NCI-H1436 (cell line): ENCODE data around the gene SLC9A7.
"Not testable (repeated sequence)": the region's sequence is repeated elsewhere in the genome, so short reads cannot be mapped to it uniquely, and the experiment has no call there.

Experiments used
- DNase-seq: peaks from one replicate; lab custom pipeline; 2025; lab: John Stamatoyannopoulos, UW

Gene SLC9A7

DNA sequence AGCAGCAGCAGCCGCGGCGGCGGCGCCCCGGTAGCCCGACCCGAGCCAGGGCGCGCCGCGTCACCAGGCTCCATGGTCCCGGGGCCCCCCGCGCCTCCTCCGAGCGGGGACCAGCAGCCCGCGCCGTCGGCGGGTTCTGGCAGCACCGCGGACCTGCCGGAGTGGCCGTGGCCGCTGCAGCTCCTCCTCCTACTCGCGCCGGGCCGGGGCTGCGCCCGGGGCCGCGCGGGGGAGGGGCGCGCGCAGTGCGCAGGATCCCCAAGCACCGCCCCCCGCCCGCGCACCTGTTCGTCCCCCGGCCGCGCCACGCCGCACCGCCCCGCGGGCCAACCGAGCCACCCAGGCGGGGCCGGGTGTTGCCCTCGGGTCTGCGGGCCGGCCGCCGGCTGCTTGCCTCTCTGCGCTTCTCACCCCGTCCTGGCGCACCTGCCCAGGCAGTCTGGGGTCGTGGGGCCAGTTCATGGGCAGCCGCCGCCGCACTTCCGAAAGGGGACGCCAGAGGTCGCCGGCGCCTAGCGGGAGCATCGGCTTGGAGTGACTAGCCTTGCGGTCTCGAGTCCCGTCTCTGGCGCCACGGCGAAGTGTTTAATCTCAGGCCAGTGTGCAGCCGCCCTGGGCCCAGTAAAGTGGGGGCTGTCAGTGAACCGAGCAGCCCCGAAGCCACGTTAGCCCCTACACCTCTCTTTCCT is at the start of gene SLC9A7:
Gene SLC9A7, minus strand, starts transcription at position 163 of the 689 bp plus-strand sequence. Its CDS starts 89 bp downstream, at position 74.
- peak; percentile 58 for DNase-seq

DNA sequence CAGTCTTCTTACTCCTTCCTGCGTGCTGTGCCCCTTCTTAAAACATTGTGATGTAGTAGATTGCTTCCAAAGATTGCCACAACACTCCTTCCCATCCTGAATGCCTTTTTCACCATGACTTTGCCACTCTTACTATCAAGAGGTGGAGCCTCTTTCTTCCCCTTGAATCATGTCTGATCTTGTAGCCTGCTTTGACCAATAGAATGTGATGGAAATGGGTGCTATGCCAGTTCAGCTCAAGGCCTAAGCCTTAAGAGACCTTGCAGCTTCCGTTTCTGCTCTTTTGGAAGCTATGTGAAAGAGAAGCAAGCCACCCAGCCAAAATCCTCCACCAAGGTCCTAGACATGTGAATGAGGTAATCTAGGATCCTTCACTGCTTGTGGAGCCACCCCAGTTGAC is 46.4 kb upstream of the SLC9A7 start:
- no peak for DNase-seq

DNA sequence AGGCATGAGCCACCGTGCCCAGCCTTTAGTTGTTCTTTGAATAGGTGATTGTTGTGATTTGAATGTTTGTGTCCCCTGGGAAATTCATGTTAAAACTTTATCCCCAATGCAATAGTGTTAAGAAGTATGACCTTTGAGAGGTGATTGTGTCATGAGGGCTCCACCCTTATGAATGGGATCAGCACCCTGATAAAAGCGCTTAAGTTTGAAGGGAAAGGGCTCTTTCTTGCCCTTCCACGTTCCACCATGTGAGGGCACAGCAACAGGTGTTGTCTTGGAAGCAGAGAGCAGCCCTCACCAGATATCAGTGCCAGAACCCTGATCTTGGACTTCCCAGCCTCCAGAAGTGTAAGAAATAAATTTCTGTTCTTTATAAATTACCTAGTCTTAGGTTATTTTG is 44.2 kb upstream of the SLC9A7 start:
- no peak for DNase-seq

DNA sequence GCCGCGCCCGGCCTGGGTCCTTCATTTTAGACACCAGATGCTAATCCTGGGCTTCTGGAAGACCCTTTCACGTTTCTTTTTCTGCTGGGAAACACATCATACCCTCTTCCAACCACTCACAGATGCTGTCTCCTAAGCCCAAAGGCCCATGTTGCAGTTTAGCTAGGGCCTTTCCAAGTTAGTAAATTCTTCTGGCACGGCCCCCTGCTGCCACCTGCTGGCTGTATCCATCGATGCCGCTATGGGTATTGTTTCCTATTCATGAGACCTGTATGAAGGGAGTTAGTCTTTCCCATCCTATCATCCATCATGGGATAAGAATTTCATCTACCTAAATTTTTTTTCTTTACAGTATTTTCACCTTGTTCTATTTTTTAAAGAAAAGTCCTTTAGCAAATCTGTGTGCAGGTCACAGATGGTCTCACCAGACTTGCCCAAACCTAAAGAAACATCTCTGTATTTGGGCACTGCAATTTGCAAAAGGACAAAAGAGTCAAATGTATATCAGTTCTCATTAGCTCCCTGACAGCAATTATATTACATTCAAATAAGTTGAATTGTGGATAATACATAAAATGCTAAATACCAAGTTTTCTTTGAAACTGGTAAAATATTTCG is 37.8 kb upstream of the SLC9A7 start:
- DNase-seq = peak; percentile 36

DNA sequence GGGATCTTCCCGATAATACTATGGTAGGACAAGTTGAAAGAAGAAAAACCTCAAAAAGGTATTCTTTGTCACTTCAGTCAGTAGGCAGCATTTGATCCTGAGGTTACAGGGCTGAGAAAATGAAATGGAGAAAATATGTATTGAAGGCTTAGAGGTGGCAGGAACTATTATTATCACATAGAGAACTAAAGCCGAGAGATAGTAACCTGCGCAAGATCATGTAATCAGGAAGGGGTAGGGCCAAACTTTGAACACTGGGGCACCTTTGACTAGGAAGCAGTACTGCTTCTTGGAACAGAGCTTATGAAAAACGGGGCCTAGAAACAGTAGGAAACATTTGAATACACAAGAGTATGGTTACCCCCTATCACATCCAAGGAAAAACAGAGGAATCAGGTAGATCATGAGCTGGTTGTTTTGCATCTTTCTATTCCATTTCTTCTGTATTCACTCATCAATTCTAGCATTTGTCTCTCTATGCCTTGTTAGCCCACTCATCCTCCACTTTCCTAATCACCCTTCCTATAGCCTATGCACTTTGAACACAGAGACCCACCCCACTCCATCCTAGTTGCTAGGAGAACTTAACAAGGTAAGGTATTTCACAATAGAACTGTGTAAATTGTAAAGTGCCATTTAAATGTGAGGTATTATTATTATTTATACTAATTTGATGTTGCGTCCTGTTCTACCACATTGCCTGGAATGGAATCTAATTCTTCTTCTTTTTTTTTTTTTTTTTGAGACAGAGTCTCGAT is 34.6 kb upstream of the SLC9A7 start:
- DNase-seq = no peak

DNA sequence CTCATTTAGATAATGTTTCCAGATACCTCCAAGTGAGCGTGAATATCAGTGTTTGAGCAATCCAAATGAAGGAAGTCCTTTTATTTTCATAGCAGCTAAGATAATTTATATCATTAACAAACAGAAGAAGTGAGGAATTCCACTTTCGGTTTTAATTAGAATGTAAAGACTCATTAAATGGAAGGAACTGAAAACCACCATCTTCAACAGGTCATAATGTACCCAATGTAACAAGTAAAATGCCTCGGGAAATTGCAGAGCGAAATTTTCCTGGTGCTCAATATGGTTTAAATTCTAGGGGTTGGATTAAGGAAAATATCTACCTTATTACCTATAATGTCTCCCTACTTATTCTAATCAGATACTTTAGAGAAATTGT is 33.9 kb upstream of the SLC9A7 start:
- no peak for DNase-seq

DNA sequence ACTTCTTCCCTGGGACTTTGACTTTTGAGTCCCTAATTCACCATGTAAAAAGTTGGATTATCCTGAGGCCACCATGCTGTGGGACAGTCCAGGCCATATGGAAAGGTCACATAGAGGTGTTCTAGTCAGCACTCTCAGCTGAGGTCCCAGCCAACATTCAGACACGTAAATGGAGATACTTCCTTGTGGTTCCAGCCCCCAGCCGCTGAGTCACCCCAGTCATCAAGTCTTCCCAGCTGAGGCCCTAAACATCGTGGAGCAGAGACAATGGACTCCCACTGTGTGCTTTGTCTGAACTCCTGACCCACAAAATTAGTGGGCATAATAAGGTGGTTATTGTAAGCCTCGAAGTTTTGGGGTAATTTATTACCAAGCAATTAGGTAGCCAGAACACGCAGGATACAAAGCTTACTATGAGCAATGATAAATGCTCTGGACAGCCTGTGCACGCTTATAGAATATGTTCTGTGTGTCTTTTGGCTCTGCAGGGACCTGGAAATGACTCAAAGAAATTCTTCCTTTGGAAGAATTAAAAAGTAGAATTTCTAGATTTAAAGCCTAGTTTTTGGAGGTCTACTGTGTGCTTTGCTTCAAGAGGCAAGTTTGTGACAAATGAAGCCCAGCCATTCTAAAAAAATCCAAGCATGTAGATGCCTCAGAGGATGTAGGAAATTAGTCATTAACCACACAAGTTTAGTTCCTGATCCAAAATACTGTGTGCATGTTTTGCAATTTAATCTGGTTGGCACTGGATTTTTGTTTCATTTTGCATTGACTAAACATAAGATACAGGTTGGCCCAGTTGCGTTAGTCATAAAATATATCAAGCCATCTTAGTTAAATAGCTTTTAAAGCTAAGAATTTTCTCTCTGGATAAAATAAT is 33.2 kb upstream of the SLC9A7 start:
- DNase-seq = no peak

DNA sequence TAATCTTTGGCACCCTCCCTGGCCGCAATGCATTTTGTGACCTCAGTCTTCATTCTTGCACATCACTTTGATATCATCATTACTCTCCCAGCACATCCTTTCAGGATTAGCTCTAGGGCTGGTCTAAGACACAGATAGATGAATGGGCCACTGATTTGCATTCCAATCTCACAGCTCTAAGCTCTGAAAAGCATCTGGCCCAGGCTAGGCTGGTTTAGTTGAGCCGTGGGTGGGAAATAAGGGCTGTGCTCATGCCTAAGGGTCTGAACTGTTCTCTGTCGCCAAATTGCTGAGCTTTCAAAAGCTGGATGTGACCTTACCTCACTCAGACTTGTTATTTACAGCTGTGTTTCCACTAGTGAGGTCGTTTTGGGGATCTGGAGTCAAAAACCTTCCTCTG is 30.0 kb upstream of the SLC9A7 start:
- DNase-seq = no peak

DNA sequence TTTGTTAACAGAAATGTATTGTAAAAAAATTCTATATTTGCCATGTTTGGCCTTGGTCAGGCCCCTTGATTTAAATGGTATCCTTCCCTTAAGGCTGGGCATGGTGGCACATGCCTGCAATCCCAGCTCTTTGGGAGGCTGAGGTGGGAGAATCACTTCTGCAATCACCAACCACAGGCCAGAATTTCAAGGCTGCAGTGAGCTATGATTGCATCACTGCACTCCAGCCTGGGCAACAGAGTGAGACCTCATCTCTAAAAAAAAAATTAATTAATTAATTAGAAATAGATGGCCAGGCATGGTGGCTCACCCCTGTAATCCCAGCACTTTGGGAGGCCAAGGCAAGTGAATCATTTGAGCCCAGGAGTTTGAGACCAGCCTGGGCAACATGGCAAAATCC is 25.5 kb upstream of the SLC9A7 start:
- DNase-seq = not testable (repeated sequence)

DNA sequence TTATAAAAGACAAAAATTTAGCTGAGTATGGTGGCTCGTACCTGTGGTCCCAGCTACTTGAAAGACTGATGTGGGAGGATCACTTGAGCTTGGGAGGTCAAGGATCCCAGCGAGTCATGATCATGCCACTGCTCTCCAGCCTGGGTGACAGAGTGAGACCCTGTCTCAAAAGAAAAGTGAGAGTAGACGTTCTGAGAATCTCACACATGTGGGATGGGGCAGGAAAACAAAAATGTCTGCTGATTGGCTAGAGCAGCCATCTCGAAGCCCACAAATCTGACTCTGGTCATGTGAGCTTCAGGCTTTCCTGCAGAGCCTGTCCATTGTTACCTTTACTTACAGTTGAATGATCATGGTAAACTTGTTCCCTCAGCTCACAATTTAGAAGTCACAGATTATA is 23.1 kb upstream of the SLC9A7 start:
- DNase-seq = no peak

DNA sequence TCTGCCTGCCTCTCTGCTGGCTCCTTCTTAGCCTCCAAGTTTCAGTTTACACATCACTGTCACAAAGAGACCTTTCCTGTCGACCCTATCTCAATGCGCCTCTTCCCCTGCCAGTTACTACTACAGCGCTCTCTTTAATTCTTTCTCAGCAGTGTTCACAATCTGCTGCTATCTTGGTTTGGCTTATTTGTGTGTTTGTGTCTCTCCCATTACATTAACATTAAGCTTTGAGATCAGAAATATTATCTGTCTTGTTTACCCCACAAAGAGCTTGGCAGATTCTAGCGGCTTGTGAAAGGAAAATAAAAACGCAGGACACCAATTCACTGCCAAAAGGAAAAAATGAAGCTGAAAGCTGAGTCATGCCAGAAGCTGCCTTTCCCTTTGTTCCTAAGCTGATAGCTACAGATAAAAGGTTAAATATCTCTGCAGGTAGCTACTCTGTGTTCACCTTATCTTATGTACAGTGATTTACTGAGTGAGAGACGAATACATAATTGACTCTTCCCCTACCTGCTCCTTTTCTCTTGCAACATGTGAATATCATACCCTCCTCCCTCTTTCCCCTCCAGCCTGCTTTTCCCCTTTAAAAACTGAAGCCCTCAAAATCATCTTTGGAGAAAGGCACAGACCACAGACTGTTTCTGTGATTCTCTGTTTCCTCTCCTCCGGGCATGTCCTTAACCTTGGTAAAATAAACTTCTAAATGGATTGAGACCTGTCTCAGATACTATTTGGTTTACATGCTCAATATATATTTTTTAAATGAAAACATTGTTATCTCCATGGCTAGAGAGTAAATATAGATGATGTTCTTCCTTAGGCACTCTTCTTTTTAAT is 19.3 kb upstream of the SLC9A7 start:
- DNase-seq = no peak

DNA sequence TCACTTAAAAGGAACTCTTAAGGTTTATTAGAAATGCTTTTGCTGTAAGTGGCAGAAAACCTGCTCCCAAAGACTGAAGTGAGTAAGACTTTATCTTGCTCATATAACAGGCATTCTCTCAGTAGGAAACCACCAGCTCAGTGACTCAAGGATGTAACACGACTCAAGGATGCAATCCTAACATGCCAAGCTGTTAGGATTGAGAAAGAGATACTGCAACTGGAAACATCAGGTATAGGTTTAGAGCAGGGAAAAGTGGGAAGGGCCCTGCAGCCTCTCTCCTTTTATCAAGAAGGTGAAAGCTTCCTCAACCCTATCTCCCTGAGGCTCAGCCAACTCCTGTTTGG is 11.9 kb upstream of the SLC9A7 start:
- no peak for DNase-seq

DNA sequence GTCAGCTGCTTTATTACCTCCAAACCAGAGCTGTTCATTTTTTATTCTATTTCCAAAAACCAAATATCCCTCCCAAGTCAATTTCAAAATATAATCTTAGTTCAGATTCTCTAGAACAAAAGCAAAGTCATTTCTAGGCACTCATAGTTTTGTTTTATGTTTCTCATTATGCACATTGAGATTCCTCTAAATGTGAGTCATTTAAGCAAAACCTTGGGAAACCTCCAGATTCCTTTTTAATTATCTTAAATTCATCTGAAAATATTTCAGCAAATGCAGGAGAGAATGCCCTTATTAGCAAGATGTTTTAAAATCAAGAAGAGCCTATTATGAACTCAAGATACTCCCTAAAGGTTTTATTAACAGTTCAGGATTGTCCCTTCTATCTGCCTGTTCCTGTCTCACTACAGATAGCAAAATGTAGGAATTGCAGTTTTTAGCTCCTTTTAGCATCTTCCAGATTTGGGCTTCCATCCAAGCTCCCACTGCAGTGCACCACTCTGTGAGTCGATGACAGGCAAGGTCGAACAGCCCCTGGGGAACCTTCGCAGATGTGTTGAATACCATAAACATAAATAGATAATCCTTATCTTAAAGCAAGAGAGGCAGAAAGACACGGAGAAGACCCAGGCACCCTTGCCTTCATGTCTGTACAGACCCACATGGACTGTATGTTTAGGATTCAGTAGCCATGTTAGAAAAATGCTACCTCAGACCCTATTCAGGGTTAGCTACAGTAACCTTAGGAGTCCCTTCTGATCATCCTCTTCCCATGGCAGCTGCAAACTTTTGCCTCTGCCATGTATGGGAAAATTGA is 11.3 kb upstream of the SLC9A7 start:
- DNase-seq = no peak

DNA sequence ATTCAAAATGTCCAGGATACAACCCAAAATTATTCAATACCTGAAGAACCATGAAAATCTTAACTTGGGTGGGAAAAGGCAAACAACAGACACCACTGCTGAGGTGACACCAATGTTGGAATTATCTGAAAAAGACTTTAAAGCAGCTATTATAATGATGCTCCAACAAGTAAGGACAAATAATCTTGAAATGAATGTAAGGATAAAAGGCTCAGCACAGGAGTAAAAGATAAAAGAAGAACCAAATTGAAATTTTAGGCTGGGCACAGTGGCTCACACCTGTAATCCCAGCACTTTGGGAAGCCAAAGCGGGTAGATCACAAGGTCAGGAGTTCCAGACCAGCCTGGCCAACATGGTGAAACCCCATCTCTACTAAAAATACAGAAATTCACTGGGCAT is 4.0 kb upstream of the SLC9A7 start:
- no peak for DNase-seq

DNA sequence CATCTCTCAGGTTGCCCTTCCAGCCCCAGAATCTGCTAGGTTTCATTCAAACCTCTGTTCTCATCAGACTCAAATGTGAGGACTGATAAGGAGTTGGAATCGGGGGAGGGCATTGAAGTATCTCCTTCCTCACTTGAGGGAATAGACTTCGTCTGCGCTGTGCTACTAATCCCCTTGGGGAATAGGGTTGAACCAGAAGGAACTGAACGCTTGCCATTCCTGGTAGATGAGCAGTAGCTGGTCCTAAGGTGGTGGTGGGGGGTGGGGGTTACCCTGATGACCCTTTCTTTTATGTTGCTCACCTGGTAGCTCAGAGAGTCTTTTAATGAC is 692 bp upstream of the SLC9A7 start:
- DNase-seq = peak; percentile 18

DNA sequence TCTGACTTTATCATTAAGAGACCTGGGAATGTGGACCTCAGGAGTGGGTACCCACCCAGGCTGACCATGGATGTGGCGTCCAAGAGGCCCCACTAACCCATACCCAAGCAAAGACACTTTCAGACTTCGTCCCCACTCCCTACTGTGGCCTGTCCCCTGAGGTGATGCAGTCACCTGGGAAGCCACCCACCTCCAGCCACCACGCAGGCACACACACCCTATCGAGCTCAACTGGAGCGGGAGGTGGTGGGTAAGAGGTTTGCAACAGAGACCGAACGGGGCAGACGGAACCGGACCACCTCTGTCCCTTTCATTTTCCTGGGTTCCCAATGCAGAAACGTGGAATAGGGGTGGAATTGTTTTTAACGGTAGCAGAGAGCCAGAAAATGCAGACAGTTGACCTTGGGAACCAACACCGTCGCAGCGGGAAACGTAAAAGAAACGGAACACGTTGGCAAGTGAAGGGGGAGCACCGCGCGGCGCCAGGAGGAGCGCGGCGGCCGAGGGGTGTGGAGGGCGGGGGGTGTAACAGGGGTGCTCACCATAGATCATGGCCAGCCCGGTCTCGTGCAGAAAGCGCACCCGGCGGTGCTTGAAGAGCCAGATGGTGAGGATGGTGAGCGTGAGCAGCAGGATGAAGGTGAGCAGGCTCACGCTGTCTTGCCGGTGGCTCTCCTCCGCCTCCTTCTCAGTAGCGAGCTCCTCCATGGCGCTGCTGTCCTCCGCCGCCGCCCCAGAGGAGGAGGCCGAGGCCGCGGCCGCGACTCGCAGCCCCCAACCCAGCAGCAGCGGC is 559 bp downstream of the SLC9A7 start:
- no peak for DNase-seq

DNA sequence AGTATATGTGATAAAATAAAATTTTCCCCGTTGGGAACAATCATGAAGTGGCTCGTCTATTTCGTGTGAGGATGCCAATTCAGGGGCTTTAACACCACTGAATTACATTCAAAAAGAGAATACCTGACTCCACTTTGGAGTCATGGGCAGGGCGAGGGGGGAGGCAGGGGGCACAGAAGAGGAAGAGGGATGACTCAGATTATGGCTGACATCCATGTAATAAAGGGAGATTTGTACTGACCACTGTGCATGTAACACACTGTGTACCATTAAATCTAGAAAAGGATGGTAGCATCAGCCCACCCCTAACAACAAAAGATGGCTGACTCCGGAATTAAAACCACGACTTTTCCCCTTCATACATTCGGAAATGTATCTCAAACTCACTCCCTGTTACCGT is 1.3 kb downstream of the SLC9A7 start:
- no peak for DNase-seq

DNA sequence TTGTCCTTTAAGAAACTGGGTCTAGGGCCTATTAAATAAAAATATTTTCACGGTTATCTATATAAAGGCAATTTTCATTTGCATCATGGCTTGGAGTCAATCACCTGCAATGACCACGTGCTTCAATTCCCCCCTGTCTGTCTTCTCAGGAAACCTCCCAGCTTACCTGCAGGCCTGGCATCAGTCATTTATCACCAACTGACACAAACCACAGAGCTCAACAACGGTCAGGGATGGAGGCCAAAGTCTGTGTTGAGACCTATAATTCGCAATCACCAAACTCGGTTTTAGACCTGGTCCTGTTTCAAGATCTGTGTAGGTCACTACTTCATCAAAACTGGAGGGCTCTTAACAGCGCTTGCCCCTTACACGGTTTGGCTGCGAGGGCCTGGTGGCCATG is 1.9 kb downstream of the SLC9A7 start:
- no peak for DNase-seq

DNA sequence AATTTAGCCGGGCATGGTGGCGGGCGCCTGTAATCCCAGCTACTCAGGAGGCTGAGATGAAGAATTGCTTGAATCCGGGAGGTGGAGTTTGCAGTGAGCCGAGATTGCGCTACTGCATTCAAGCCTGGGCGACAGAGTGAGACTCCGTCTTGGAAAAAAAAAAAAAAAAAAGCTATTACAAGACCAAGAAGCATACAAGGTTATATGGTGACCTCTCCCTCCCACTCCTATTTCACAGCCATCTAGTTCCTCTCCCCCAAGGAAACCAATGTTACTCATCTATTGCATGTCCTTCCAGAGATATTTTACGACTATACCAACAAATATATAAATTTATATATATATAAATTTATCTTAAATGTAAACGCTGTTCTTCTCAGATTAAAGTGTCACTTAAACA is 3.2 kb downstream of the SLC9A7 start:
- no peak for DNase-seq

DNA sequence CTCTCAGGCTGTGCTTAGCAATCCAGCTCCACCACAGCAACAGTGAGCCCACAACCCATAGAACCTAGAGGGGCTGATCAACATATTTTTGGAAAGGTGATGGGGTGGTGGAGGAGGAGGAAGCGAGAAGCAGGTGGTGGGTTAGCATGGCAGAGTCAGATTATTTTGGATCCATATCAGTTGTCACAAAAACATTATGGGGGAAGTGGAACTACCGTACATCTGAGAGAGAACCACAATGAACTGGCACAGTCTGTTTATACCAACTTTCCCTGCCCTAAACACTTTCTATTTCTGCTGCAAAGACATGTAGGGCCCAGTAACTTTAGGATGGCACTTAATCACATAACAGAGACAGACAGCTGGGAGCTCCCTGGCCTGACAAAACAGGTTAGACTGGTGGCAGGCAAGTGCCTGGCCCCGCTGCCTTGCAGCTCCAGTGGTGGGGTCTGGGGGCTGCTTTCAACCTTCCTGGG is 4.3 kb downstream of the SLC9A7 start:
- DNase-seq = no peak
